Heart right ventricle (tissue), 16 donors: Measurements from ENCODE around the gene PGS1. TPM values are rescaled to one million over a fixed set of nuclear protein-coding genes. Genes with fewer than 3 reads are reported as not detected.
"Not testable (repeated sequence)": the region's sequence is repeated elsewhere in the genome, so short reads cannot be mapped to it uniquely, and the experiment has no call there.

Source experiments
- ATAC-seq, 8 donors: fragments of 200-7000 bp; cut with Tn5 transposase; one replicate each; pipeline ENCODE4 v1.9.1; 2020; ENCODE audit warnings: mild to moderate bottlenecking in 8 of 8, moderate library complexity in 8 of 8, moderate number of reproducible peaks in 1 of 8
- DNase-seq, 2 donors: peaks; one replicate each; pipeline ENCODE4 v3.0.0-alpha.2; 2020
- H3K27ac ChIP-seq, 10 donors: fragments of 200-600 bp; sonication (generic) in 2 of 10; one replicate each; pipeline versions ENCODE4 v1.5.0 to v1.8.0; 2020 to 2022; ENCODE audit warnings: mild to moderate bottlenecking in 3 of 10
- H3K27me3 ChIP-seq, 7 donors: fragments of 200-600 bp; one replicate each; pipeline ENCODE4 v1.8.0; 2021 to 2022; ENCODE audit warnings: mild to moderate bottlenecking in 2 of 7
- H3K36me3 ChIP-seq, 9 donors: fragments of 200-600 bp; sonication (generic) in 1 of 9; one replicate each; pipeline versions ENCODE4 v1.5.0 to v1.8.0; 2020 to 2022; ENCODE audit warnings: mild to moderate bottlenecking in 2 of 9
- H3K4me1 ChIP-seq, 9 donors: fragments of 200-600 bp; sonication (generic) in 1 of 9; one replicate each; pipeline versions ENCODE4 v1.5.0 to v1.8.0; 2020 to 2022; ENCODE audit warnings: mild to moderate bottlenecking in 4 of 9
- H3K4me3 ChIP-seq, 10 donors: fragments of 200-600 bp; sonication (generic) in 2 of 10; one replicate each; pipeline versions ENCODE4 v1.5.0 to v1.8.0; 2020 to 2022; ENCODE audit warnings: mild to moderate bottlenecking in 7 of 10, moderate library complexity in 2 of 10
- H3K9me3 ChIP-seq, 11 donors: fragments of 200-600 bp in 10 of 11; sonication (generic) in 2 of 11; one replicate each; pipeline versions ENCODE4 v1.5.0 to v1.8.0; 2013 to 2022; ENCODE audit warnings: mild to moderate bottlenecking in 2 of 11, control low read depth in 1 of 11, moderate library complexity in 1 of 11
- WGBS, 2 donors: extraction: QIAGEN DNeasy Blood & Tissue Kit; methylation state at CpG; one replicate each; pipeline ENCODE4 v1.1.7; 2013; ENCODE audit warnings: inconsistent platforms in 1 of 2; 5-methylcytosine and 5-hydroxymethylcytosine counted together
- intact Hi-C, 10 donors: fragments of 100-400 bp; cut with DNase I; formaldehyde crosslinking; loops; one replicate each; pipeline versions ENCODE4 v1.11.1 to v1.14.2; 2022
- long read RNA-seq, 3 donors: library from polyadenylated mRNA; unstranded; transcript quantifications; one replicate each; pipeline ENCODE4 v2.0.0, GENCODE V29; 2020 to 2021
- polyA plus RNA-seq, 2 donors: library from polyadenylated mRNA; stranded (reverse); fragments of 200-250 nt; gene quantifications; one replicate each; pipeline ENCODE4 v1.2.3, GENCODE V29; 2013
- total RNA-seq, 10 donors: library from RNA; stranded (reverse); fragmentation: NEBNext Ultra II Directional in 3 of 10; extraction: Animal tissue kit (Norgen Biotek cat#: 25700) in 3 of 10; gene quantifications; one replicate each; pipeline versions ENCODE4 v1.2.1 to v1.2.4, GENCODE V29; 2021 to 2023
- TF ChIP-seq, protein P1 (sequence below), 9 donors: fragments of 200-600 bp; sonication (generic) in 2 of 9; IDR thresholded peaks; one replicate each; pipeline versions ENCODE4 v1.5.0 to v1.8.0; 2021 to 2022; ENCODE audit warnings: antibody characterized with exemption in 9 of 9, mild to moderate bottlenecking in 5 of 9, moderate library complexity in 1 of 9
- donor health status: Arrhythmogenic right ventricular cardiomyopathy.
- donor health status: ischemic (EF 13 %, LVEDD 7.1; RV severe dilation, severe dysfunction).
- donor health status: healthy with polysubstance abuse.
- donor health status: DM: no; HTN: yes; CAD: no.
- donor health status: DM: no; HTN: no; CAD: no.
- donor health status: ischemic (EF 25% LVEDD 6.9; RV normal size, moderate dysfunction).
- donor health status: ischemic (EF 25% LVEDD 5.7; RV mildly dilated, moderate dysfunction).
- donor health status: healthy.
- donor health status: DM: yes; HTN: yes; CAD: no.
- donor health status: Ischemic cardiomyopathy.
- donor health status: ischemic (EF 35%, LVEDD 5.7; RV mildly dilated, moderate dysfunction).
- donor health status: nonischemic (EF 11% LVEDD 7.7; RV severe dilation, severe dysfunction).
- donor health status: DM: yes; HTN: yes; CAD: no.
- donor health status: PGD.
- donor health status: ischemic (EF 29% LVEDD 5.4; RV normal size, mild dysfunction).
- donor health status: nonischemic (EF 23%, LVEDD 6.1; RV moderate dilation, normal function).

PGS1 gene, protein sequence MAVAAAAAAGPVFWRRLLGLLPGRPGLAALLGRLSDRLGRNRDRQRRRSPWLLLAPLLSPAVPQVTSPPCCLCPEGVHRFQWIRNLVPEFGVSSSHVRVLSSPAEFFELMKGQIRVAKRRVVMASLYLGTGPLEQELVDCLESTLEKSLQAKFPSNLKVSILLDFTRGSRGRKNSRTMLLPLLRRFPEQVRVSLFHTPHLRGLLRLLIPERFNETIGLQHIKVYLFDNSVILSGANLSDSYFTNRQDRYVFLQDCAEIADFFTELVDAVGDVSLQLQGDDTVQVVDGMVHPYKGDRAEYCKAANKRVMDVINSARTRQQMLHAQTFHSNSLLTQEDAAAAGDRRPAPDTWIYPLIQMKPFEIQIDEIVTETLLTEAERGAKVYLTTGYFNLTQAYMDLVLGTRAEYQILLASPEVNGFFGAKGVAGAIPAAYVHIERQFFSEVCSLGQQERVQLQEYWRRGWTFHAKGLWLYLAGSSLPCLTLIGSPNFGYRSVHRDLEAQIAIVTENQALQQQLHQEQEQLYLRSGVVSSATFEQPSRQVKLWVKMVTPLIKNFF
- total RNA-seq (10 to 100 TPM; 14.7 to 28.4 (median 17.1) TPM), polyA plus RNA-seq (10 to 100 TPM; 18.5 to 18.7 TPM)
- long read RNA-seq, donor 1, transcript PGS1-201 (10 exons, 2,201 nt), result major isoform, 35 of 64 reads
- long read RNA-seq, donor 1, partial matches to known transcripts, result 2 of 64 reads
- long read RNA-seq, donor 1, other reads (novel, unspliced or antisense), result 26 of 64 reads
- long read RNA-seq, donor 2, transcript PGS1-201 (10 exons, 2,201 nt), result major isoform, 17 of 41 reads
- long read RNA-seq, donor 2, partial matches to known transcripts, result 3 of 41 reads
- long read RNA-seq, donor 2, other reads (novel, unspliced or antisense), result 21 of 41 reads
- long read RNA-seq, donor 3, transcript PGS1-201 (10 exons, 2,201 nt), result major isoform, 40 of 83 reads
- long read RNA-seq, donor 3, partial matches to known transcripts, result 9 of 83 reads
- long read RNA-seq, donor 3, other reads (novel, unspliced or antisense), result 34 of 83 reads

DNA sequence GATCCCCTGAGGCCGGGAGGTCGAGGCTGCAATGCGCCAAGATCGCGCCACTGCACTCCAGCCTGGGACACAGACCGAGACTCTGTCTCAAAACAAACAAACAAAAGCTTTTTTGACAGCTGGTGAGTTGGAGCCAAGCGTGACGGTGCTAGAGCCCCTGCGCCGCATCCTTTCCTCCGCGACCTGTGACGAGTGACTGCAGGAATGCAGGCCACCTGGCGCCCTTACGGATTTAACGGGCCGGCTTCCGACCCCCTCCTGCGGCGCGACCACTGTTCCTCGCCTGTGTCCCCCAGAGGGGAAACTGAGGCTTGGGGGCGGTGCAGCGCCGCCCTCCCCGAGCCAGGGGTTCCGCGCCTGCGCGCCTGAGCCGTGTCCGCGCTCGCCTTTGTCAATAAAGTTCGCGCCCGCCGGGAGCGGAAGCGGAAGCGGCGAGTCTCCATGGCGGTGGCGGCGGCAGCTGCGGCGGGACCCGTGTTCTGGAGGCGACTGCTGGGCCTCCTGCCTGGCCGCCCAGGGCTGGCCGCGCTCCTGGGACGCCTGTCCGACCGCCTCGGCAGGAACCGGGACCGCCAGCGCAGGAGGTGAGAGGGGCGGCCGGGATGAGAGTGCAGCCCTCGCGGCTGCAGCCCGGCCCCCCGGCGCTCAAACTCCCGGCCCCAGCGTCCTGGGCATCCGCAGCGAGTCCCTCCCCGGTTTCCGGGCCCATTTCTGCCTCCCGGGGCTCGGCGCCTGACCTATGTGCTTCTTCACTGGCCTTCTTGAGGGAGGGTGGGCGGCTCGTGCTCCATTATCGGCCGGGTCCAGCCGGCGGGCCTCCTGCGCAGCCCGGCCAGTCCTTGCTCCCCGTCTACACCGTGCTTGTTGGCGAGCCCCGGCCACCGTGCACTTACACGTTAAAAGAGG is at the start of gene PGS1:
Gene PGS1 (plus strand): TSS at position 425 of the 906 bp plus-strand sequence. CDS start 17 bp downstream, at position 442.
- H3K4me1 ChIP-seq, result peaks cover 7 to 92% (median 57%) of the 10 kb centered on the region in 9 donors
- peaks cover 0 to 16% (median 0%) of the 10 kb centered on the region in 9 donors for H3K36me3 ChIP-seq
- no peaks in the 10 kb centered on the region for H3K27me3 ChIP-seq
- ATAC-seq, result peak; percentile 83 to 90 (median 88)
- H3K4me3 ChIP-seq, result peak within 1 kb of the TSS; percentile 82 to 99 (median 94)
- WGBS, 2 donors, result 1% methylated on average over 80 to 89 of the region's 89 CpGs
- H3K9me3 ChIP-seq, result no peaks in the 10 kb centered on the region
- intact Hi-C loops, result no loop called here
- H3K27ac ChIP-seq, result peak within 1 kb of the TSS; percentile 80 to 99 (median 90)
- TF ChIP-seq, protein P1, sequence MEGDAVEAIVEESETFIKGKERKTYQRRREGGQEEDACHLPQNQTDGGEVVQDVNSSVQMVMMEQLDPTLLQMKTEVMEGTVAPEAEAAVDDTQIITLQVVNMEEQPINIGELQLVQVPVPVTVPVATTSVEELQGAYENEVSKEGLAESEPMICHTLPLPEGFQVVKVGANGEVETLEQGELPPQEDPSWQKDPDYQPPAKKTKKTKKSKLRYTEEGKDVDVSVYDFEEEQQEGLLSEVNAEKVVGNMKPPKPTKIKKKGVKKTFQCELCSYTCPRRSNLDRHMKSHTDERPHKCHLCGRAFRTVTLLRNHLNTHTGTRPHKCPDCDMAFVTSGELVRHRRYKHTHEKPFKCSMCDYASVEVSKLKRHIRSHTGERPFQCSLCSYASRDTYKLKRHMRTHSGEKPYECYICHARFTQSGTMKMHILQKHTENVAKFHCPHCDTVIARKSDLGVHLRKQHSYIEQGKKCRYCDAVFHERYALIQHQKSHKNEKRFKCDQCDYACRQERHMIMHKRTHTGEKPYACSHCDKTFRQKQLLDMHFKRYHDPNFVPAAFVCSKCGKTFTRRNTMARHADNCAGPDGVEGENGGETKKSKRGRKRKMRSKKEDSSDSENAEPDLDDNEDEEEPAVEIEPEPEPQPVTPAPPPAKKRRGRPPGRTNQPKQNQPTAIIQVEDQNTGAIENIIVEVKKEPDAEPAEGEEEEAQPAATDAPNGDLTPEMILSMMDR (IDR thresholded peaks at IDR 0.05), result peak in 1 of 9 donors; percentile 10
- DNase-seq, result peak; percentile 79 to 85

DNA sequence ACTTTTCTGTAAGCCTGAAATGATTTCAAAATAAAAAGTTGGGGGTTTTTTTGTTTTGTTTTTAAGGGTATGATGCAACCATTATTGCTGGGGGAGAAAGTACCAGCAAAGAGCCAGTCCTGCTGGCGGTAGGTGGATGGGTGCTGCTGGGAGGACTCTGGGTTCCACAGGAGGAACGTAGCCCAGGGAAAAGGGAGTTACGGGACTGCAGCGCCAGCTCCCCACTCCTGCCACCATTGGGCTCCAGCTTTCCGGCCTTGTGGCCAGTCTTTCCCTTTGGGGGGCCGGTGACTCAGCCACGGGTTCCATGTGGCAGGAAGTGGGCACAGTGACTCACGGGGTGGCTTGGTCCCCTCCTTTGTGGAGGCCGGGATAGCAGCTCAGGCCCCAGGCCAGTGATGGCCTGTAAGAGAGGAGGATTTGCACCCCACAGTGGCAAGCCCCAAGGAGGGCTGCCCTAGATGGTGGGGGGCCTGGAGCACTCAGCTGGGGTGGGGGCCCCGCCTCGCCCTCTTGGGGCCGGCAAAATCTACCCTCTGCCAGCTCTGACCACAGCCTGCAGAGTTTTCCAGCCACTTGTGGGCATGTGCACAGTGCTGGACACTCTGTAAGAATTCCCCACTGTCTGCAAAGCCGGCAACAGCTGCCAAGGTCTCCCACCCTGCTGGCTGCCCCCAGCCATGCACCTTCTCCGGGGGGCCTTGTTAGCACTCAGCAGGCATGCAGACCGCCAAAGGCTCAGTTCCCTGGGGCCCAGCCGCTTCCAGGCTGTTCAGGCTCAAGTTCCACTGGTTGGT is 49.0 kb upstream of the PGS1 start:
- ATAC-seq, result no peak
- TF ChIP-seq, protein P1 (IDR thresholded peaks at IDR 0.05), result no peak
- Histone ChIP-seq H3K27ac (peak overlapping the region in 1 of 10 donors; percentile 32), H3K27me3 (no peaks in the 10 kb centered on the region), H3K9me3 (no peaks in the 10 kb centered on the region), H3K4me3 (no peak overlapping the region), H3K4me1 (peaks cover 4 to 53% (median 17%) of the 10 kb centered on the region in 9 donors), H3K36me3 (no peaks in the 10 kb centered on the region)
- intact Hi-C loops, result no loop called here
- DNase-seq, result no peak
- 85 to 86% methylated on average over 16 of the region's 16 CpGs for WGBS, 2 donors

DNA sequence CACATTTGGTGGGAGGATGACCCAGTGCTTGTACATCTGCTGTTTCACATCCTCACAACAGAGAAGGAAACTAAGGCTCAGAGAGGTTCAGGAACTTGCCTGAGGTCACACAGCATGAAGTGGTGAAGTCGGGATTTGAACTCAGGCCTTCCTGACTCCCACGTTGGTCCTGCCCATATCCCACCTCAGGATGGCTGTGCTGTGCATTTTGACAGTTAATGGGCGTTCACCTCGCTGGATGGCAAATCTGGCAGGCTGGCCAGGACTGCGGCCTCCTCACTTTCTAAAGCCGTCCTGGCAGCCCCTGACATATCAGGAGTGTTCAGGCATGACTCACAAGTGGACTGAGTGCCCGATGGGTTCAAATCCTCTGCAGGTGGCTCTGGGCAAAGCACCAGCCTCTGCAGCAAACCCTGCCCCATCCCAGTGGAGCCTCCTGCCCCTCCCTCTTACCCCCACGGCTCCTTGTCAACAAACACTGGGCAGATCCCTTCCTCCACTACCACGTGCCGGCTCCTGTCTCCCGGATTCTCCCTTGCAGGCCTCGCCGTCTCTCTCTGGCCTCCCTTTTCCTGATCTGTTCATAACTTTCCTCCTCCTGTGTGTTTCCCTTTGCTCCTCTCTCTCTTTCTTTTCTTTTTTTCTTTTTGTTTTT is 47.8 kb upstream of the PGS1 start:
- intact Hi-C loops, result no loop called here
- Histone ChIP-seq H3K36me3 (no peaks in the 10 kb centered on the region), H3K27ac (no peak overlapping the region), H3K4me1 (peaks cover 0 to 47% (median 6%) of the 10 kb centered on the region in 9 donors), H3K27me3 (no peaks in the 10 kb centered on the region), H3K9me3 (no peaks in the 10 kb centered on the region), H3K4me3 (no peak overlapping the region)
- WGBS, 2 donors, result 62 to 73% methylated on average over 13 of the region's 13 CpGs
- DNase-seq (no peak), ATAC-seq (peak in 6 of 8 donors; percentile 26 to 81 (median 62))
- TF ChIP-seq, protein P1 (IDR thresholded peaks at IDR 0.05), result no peak

DNA sequence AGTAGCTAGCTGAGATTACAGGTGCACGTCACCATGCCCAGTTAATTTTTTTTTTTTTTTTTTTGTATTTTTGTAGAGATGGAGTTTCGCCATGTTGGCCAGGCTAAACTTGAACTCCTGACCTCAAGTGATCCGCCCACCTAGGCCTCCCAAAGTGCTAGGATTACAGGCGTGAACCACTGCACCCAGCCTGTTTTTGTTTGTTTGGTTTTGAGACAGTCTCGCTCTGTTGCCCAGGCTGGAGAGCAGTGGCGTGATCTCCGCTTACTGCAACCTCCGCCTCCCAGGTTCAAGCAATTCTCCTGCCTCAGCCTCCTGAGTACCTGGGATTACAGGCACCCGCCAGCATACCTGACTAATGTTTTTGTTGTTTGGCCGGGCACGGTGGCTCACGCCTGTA is 47.1 kb upstream of the PGS1 start:
- intact Hi-C loops, H3K36me3 ChIP-seq, ATAC-seq, DNase-seq, H3K27ac ChIP-seq, H3K9me3 ChIP-seq, H3K4me3 ChIP-seq, H3K27me3 ChIP-seq: not testable (repeated sequence)
- peaks cover 0 to 40% (median 0%) of the 10 kb centered on the region in 9 donors for H3K4me1 ChIP-seq
- 94 to 97% methylated on average over 12 of the region's 12 CpGs for WGBS, 2 donors
